DOHH2 (cell line): Measurements from ENCODE around the gene APMAP.

Source experiments
- H3F3A ChIP-seq: fragments of 200-600 bp; sonication (generic), shearing (Covaris generic); 2 replicates; pipeline ENCODE4 v1.6.0; 2016; ENCODE audit warnings: antibody characterized with exemption, mild to moderate bottlenecking; ENCODE audit not compliant: control insufficient read depth, insufficient read depth
- H3K27ac ChIP-seq: fragments of 200-600 bp; sonication (generic); 2 replicates; pipeline ENCODE4 v1.5.1; 2014; ENCODE audit warnings: low read depth, mild to moderate bottlenecking, low read length, moderate library complexity
- H3K27me3 ChIP-seq: fragments of 200-600 bp; sonication (generic); 2 replicates; pipeline ENCODE4 v1.6.1; 2014; ENCODE audit warnings: mild to moderate bottlenecking, low read length, mixed read lengths; ENCODE audit not compliant: control insufficient read depth
- H3K36me3 ChIP-seq: fragments of 200-600 bp; sonication (generic); 2 replicates; pipeline ENCODE4 v1.6.1; 2014; ENCODE audit warnings: mild to moderate bottlenecking, low read length, moderate library complexity, mixed read lengths; ENCODE audit not compliant: control insufficient read depth
- H3K4me1 ChIP-seq: fragments of 200-600 bp; sonication (generic); 2 replicates; pipeline ENCODE4 v1.6.1; 2014; ENCODE audit warnings: mild to moderate bottlenecking, low read length, mixed read lengths; ENCODE audit not compliant: control insufficient read depth
- H3K4me2 ChIP-seq: fragments of 200-600 bp; sonication (generic); 2 replicates; pipeline ENCODE4 v1.6.0; 2014; ENCODE audit warnings: mild to moderate bottlenecking, low read length, moderate library complexity
- H3K4me3 ChIP-seq: fragments of 200-600 bp; sonication (generic); 2 replicates; pipeline ENCODE4 v1.5.1; 2014; ENCODE audit warnings: mild to moderate bottlenecking, low read length, mixed read lengths
- H3K79me2 ChIP-seq: fragments of 200-600 bp; sonication (generic); 2 replicates; pipeline ENCODE4 v1.6.1; 2014; ENCODE audit warnings: mild to moderate bottlenecking, low read length, mixed read lengths; ENCODE audit not compliant: control insufficient read depth
- H3K9me2 ChIP-seq: fragments of 200-600 bp; sonication (generic); replicated peaks from 2 replicates; pipeline ENCODE4 v1.6.1; 2014; ENCODE audit warnings: mild to moderate bottlenecking, low read length, mixed read lengths; ENCODE audit not compliant: control insufficient read depth
- H3K9me3 ChIP-seq: fragments of 200-600 bp; sonication (generic); 2 replicates; pipeline ENCODE4 v1.6.1; 2014; ENCODE audit warnings: antibody characterized with exemption, low read length, mixed read lengths; ENCODE audit not compliant: control insufficient read depth, insufficient read depth
- H4K20me1 ChIP-seq: fragments of 200-600 bp; sonication (generic); 2 replicates; pipeline ENCODE4 v1.6.0; 2014; ENCODE audit warnings: low read depth, mild to moderate bottlenecking, antibody characterized with exemption, low read length, moderate library complexity; ENCODE audit not compliant: control insufficient read depth, insufficient read depth
- CTCF ChIP-seq: fragments of 200-600 bp; sonication (generic); IDR thresholded peaks from one replicate; pipeline ENCODE4 v1.5.1; 2014; ENCODE audit warnings: antibody characterized with exemption, mild to moderate bottlenecking, low read depth, low read length; ENCODE audit not compliant: poor library complexity, severe bottlenecking
- EZH2phosphoT487 ChIP-seq: fragments of 200-600 bp; sonication (generic); IDR thresholded peaks from 2 replicates; pipeline ENCODE4 v1.6.1; 2017; ENCODE audit warnings: borderline replicate concordance, mild to moderate bottlenecking, antibody characterized with exemption, low read length, moderate library complexity, mixed read lengths

Gene APMAP

GRCh38 chr20:24918579-24919566 lies 73.7 kb downstream of the APMAP start:
- H3K4me2 ChIP-seq: no peak overlapping the region
- H3K27me3 ChIP-seq: peaks cover 3% of the 10 kb centered on the region; the same call in 1 of the 2 replicates
- no peaks in the 10 kb centered on the region for H3K36me3 ChIP-seq
- no peaks in the 10 kb centered on the region for H3K4me1 ChIP-seq
- H3K27ac ChIP-seq: no peak overlapping the region
- no peaks in the 10 kb centered on the region for H3F3A ChIP-seq
- no peak for TF ChIP-seq EZH2phosphoT487
- TF ChIP-seq CTCF: peak; percentile 10
- no peaks in the 10 kb centered on the region for H3K9me2 ChIP-seq
- no peaks in the 10 kb centered on the region for H4K20me1 ChIP-seq
- no peaks in the 10 kb centered on the region for H3K79me2 ChIP-seq
- H3K9me3 ChIP-seq: no peaks in the 10 kb centered on the region
- H3K4me3 ChIP-seq: no peak overlapping the region

GRCh38 chr20:24917797-24918578 lies 74.6 kb downstream of the APMAP start:
- no peaks in the 10 kb centered on the region for H3K79me2 ChIP-seq
- no peaks in the 10 kb centered on the region for H3F3A ChIP-seq
- no peaks in the 10 kb centered on the region for H3K36me3 ChIP-seq
- H3K9me3 ChIP-seq: no peaks in the 10 kb centered on the region
- H4K20me1 ChIP-seq: no peaks in the 10 kb centered on the region
- H3K9me2 ChIP-seq: no peaks in the 10 kb centered on the region
- H3K4me2 ChIP-seq: no peak overlapping the region
- no peak overlapping the region for H3K4me3 ChIP-seq
- TF ChIP-seq EZH2phosphoT487 (no peak), CTCF (peak; percentile 92)
- H3K4me1 ChIP-seq: no peaks in the 10 kb centered on the region
- H3K27ac ChIP-seq: no peak overlapping the region
- H3K27me3 ChIP-seq: peaks cover 3% of the 10 kb centered on the region; the same call in 1 of the 2 replicates

GRCh38 chr20:24917056-24917455 lies 75.5 kb downstream of the APMAP start:
- H3K27me3 ChIP-seq: peaks cover 3% of the 10 kb centered on the region; the same call in 1 of the 2 replicates
- no peaks in the 10 kb centered on the region for H3F3A ChIP-seq
- H3K36me3 ChIP-seq: no peaks in the 10 kb centered on the region
- H3K9me2 ChIP-seq: no peaks in the 10 kb centered on the region
- TF ChIP-seq EZH2phosphoT487 (no peak), CTCF (no peak)
- H3K79me2 ChIP-seq: no peaks in the 10 kb centered on the region
- no peak overlapping the region for H3K4me2 ChIP-seq
- H3K4me3 ChIP-seq: no peak overlapping the region
- no peak overlapping the region for H3K27ac ChIP-seq
- H3K9me3 ChIP-seq: no peaks in the 10 kb centered on the region
- H3K4me1 ChIP-seq: no peaks in the 10 kb centered on the region
- no peaks in the 10 kb centered on the region for H4K20me1 ChIP-seq
